Smooth muscle cell (in vitro differentiated cells): ENCODE data around the gene FAT1. TPM values are rescaled to one million over a fixed set of nuclear protein-coding genes. Genes with fewer than 3 reads are reported as not detected.

Experiments
- DNase-seq: peaks from one replicate; lab custom pipeline; 2025; ENCODE audit not compliant: unreplicated experiment; lab: John Stamatoyannopoulos, UW
- H2AFZ ChIP-seq: fragments of 200-600 bp; sonication (generic); 2 replicates; pipeline ENCODE4 v1.6.0; 2016; ENCODE audit warnings: antibody characterized with exemption, low read depth, mild to moderate bottlenecking
- H3F3A ChIP-seq: fragments of 200-600 bp; sonication (generic); 2 replicates; pipeline ENCODE4 v1.6.0; 2017; ENCODE audit warnings: antibody characterized with exemption, low read depth
- H3K27ac ChIP-seq: fragments of 200-600 bp; sonication (generic); 2 replicates; pipeline ENCODE4 v1.5.1; 2016; ENCODE audit warnings: low read depth, mild to moderate bottlenecking
- H3K27me3 ChIP-seq: fragments of 200-600 bp; sonication (generic); 2 replicates; pipeline ENCODE4 v1.6.1; 2016; ENCODE audit warnings: low read depth, mild to moderate bottlenecking
- H3K36me3 ChIP-seq: fragments of 200-600 bp; sonication (generic); 2 replicates; pipeline ENCODE4 v1.5.1; 2016; ENCODE audit warnings: low read depth
- H3K4me1 ChIP-seq: fragments of 200-600 bp; sonication (generic); 2 replicates; pipeline ENCODE4 v1.5.1; 2016; ENCODE audit warnings: low read depth
- H3K4me2 ChIP-seq: fragments of 200-600 bp; sonication (generic); 2 replicates; pipeline ENCODE4 v1.6.0; 2016; ENCODE audit warnings: mild to moderate bottlenecking
- H3K4me3 ChIP-seq: fragments of 200-600 bp; sonication (generic); 2 replicates; pipeline ENCODE4 v1.5.1; 2016; ENCODE audit warnings: mild to moderate bottlenecking
- H3K79me2 ChIP-seq: fragments of 200-600 bp; sonication (generic); 2 replicates; pipeline ENCODE4 v1.6.0; 2016; ENCODE audit warnings: low read depth, mild to moderate bottlenecking
- H3K9ac ChIP-seq: fragments of 200-600 bp; sonication (generic); 2 replicates; pipeline ENCODE4 v1.6.0; 2016; ENCODE audit warnings: low read depth
- H3K9me3 ChIP-seq: fragments of 200-600 bp; sonication (generic); replicated peaks from 2 replicates; pipeline ENCODE4 v1.5.1; 2016; ENCODE audit warnings: low read depth
- H4K20me1 ChIP-seq: fragments of 200-600 bp; sonication (generic); 2 replicates; pipeline ENCODE4 v1.6.0; 2016; ENCODE audit warnings: low read depth
- WGBS: methylation state at CpG from one replicate; pipeline ENCODE4 v1.1.7; 2016; ENCODE audit warnings: low lambda C conversion rate; 5-methylcytosine and 5-hydroxymethylcytosine counted together
- polyA plus RNA-seq: library from polyadenylated mRNA; unstranded; fragments of >200 nt; fragmentation: Nextera tagmentation; extraction: Ambion mirVana; gene quantifications from 2 replicates; pipeline ENCODE4 v1.2.1, GENCODE V29; 2016
- total RNA-seq: library from RNA; depleted of rRNA; stranded (reverse); fragments of >200 nt; gene quantifications from 2 replicates; pipeline ENCODE4 v1.2.3, GENCODE V29; 2014
- TF ChIP-seq, protein P1 (sequence below): fragments of 200-600 bp; sonication (generic); IDR thresholded peaks from 2 replicates; pipeline ENCODE4 v1.5.1; 2017; ENCODE audit warnings: borderline replicate concordance, mild to moderate bottlenecking, antibody characterized with exemption; ENCODE audit not compliant: insufficient read depth, poor library complexity, severe bottlenecking

FAT1 gene
- total and polyA plus RNA-seq, 2 experiments from 2014 or later, result 42.4 to 395 TPM

DNA sequence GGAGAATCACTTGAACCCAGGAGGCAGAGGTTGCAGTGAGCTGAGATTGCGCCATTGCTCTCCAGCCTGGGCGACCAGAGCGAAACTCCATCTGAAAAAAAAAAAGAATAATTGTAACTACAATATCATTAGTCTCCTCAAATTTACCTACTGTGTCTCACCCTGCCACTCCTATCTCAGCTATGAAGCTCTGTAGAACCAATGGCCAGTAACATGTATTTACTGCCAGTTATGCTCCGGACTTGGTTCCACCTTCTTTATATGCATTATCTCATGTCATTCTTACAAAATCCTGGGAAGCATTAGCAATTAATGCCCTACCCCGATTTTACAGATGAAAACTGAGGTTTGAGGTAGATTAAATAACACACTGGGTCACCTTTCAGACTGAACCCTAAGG is 7.0 kb upstream of the FAT1 start:
- no peaks in the 10 kb centered on the region for H3F3A ChIP-seq
- H3K79me2 ChIP-seq, result peaks cover 7% of the 10 kb centered on the region
- no peak overlapping the region for H3K4me2 ChIP-seq
- H3K36me3 ChIP-seq, result no peaks in the 10 kb centered on the region
- no peak overlapping the region for H3K27ac ChIP-seq
- H3K4me3 ChIP-seq, result no peak overlapping the region
- no peaks in the 10 kb centered on the region for H4K20me1 ChIP-seq
- TF ChIP-seq, protein P1, sequence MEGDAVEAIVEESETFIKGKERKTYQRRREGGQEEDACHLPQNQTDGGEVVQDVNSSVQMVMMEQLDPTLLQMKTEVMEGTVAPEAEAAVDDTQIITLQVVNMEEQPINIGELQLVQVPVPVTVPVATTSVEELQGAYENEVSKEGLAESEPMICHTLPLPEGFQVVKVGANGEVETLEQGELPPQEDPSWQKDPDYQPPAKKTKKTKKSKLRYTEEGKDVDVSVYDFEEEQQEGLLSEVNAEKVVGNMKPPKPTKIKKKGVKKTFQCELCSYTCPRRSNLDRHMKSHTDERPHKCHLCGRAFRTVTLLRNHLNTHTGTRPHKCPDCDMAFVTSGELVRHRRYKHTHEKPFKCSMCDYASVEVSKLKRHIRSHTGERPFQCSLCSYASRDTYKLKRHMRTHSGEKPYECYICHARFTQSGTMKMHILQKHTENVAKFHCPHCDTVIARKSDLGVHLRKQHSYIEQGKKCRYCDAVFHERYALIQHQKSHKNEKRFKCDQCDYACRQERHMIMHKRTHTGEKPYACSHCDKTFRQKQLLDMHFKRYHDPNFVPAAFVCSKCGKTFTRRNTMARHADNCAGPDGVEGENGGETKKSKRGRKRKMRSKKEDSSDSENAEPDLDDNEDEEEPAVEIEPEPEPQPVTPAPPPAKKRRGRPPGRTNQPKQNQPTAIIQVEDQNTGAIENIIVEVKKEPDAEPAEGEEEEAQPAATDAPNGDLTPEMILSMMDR, result no peak
- peaks cover 12% of the 10 kb centered on the region for H3K4me1 ChIP-seq
- no peak overlapping the region for H2AFZ ChIP-seq
- H3K27me3 ChIP-seq, result no peaks in the 10 kb centered on the region
- no peak for DNase-seq
- no peaks in the 10 kb centered on the region for H3K9me3 ChIP-seq
- 87% methylated on average over 5 of the region's 5 CpGs for WGBS
- H3K9ac ChIP-seq, result no peak overlapping the region

DNA sequence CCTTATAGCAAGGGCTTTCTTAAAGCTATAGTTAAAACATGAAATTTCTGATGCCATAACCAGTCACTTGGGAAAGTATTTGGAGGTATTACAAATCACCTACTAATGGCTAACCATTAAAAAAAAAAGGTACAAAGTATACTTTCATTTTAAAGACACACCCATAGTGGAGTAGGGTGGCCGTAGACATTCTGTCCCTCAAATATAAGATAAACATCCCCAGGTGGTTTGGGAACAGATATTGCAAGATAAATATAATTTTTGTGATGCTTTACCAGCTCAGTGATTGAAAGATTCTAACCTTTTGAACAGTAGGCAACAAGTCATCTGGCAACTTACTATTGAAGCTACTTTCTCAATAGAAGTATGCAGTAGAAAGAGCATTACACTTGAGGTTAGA is 6.2 kb upstream of the FAT1 start:
- Histone ChIP-seq H3K9ac (no peak overlapping the region), H3K4me3 (no peak overlapping the region), H3K27ac (no peak overlapping the region), H2AFZ (no peak overlapping the region), H4K20me1 (peaks cover 7% of the 10 kb centered on the region), H3K79me2 (peaks cover 14% of the 10 kb centered on the region), H3F3A (no peaks in the 10 kb centered on the region), H3K9me3 (no peaks in the 10 kb centered on the region), H3K27me3 (no peaks in the 10 kb centered on the region), H3K4me1 (peaks cover 12% of the 10 kb centered on the region), H3K36me3 (no peaks in the 10 kb centered on the region), H3K4me2 (no peak overlapping the region)
- WGBS, result 89% methylated on average over 1 of the region's 1 CpG
- TF ChIP-seq, protein P1, result no peak
- no peak for DNase-seq

DNA sequence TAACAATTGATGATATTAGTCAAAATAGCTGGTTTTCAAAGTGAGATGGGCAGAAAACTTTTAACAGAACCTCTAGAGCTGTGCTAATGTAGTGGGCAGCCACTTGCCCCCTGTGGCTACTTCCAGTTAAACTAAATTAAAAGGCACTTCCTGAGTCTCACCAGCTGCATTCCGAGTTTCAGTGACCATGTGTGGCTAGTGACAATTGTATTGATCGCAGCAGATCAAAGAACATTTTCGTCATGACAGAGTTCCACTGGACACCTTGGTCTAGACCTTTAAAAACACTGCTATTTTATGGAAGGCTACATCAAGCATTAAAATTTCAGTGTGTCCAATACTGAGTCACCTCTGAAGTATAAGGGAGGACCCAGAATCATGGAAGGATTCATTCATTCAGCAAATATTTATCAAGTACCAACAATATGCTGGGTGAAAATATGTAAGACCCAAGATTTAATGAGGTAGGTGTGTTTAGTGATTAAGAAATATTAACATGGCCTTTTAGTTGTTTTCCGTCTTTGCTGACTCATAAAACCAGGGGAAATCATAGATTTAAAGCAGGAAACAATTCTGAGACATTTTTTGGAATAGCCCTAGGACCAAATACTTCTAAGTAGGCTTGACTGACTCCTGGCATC is 5.1 kb upstream of the FAT1 start:
- peaks cover 12% of the 10 kb centered on the region for H3K4me1 ChIP-seq
- no peaks in the 10 kb centered on the region for H3K27me3 ChIP-seq
- H3K36me3 ChIP-seq, result no peaks in the 10 kb centered on the region
- H3K4me3 ChIP-seq, result no peak overlapping the region
- 45% methylated on average over 4 of the region's 4 CpGs for WGBS
- peak overlapping the region; percentile 6 for H3K4me2 ChIP-seq
- DNase-seq, result no peak
- no peaks in the 10 kb centered on the region for H3K9me3 ChIP-seq
- H4K20me1 ChIP-seq, result peaks cover 16% of the 10 kb centered on the region
- TF ChIP-seq, protein P1, result no peak
- no peak overlapping the region for H3K27ac ChIP-seq
- no peak overlapping the region for H3K9ac ChIP-seq
- H2AFZ ChIP-seq, result no peak overlapping the region
- peaks cover 25% of the 10 kb centered on the region for H3K79me2 ChIP-seq
- no peaks in the 10 kb centered on the region for H3F3A ChIP-seq

DNA sequence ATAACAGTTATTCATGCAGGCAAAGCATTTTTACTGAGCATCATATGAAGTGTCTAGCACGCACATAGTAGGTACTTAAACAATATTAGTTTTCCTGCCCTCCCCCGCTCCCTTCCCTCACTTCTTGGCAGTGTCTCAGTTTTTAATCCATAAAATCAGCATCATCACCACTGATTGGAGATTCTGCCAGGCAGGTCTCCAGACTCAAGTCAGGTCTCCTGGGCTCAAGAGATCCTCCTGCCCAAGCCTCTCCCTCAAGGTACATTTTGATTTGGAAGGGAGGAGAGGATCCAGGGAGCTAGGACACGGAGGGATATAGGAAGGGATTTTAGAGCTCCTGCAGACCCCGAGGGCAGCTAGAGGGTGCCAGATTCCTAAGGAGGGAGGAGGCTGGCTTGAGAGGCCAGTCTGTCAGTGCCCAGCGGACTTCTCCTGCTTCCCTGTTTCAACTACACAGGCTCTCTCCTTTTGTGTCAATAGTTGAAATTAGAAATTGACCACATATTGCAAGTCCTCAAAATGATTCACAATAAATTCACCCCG is 4.4 kb upstream of the FAT1 start:
- Histone ChIP-seq H3K9ac (no peak overlapping the region), H3K4me3 (peak overlapping the region; percentile 83), H3K4me2 (peak overlapping the region; percentile 97)

More for the DNA sequence above, 4.4 kb upstream of the FAT1 start:
- Histone ChIP-seq H3K79me2 (peaks cover 29% of the 10 kb centered on the region), H3K36me3 (no peaks in the 10 kb centered on the region), H3K27ac (no peak overlapping the region), H3K27me3 (no peaks in the 10 kb centered on the region), H3F3A (no peaks in the 10 kb centered on the region), H2AFZ (no peak overlapping the region), H3K9me3 (no peaks in the 10 kb centered on the region), H3K4me1 (peaks cover 12% of the 10 kb centered on the region), H4K20me1 (peaks cover 21% of the 10 kb centered on the region)
- TF ChIP-seq, protein P1, result no peak
- DNase-seq, result no peak
- 47% methylated on average over 6 of the region's 6 CpGs for WGBS
